GM18951 (cell line): ENCODE results near the gene INO80E.

Experiments used
- POLR2A ChIP-seq: IDR thresholded peaks from 4 replicates; pipeline ENCODE4 v1.6.1; 2011; ENCODE audit warnings: mild to moderate bottlenecking; ENCODE audit not compliant: insufficient read length, insufficient read depth; ENCODE audit errors: extremely low read depth
- in situ Hi-C: fragments of 300-500 bp; cut with MboI; formaldehyde crosslinking; loops from one replicate; pipeline ENCODE4 v1.12.0; 2022; ENCODE audit warnings: low sequenced_read_pairs, mixed read lengths, inconsistent platforms; ENCODE audit not compliant: unreplicated experiment

The INO80E gene

DNA sequence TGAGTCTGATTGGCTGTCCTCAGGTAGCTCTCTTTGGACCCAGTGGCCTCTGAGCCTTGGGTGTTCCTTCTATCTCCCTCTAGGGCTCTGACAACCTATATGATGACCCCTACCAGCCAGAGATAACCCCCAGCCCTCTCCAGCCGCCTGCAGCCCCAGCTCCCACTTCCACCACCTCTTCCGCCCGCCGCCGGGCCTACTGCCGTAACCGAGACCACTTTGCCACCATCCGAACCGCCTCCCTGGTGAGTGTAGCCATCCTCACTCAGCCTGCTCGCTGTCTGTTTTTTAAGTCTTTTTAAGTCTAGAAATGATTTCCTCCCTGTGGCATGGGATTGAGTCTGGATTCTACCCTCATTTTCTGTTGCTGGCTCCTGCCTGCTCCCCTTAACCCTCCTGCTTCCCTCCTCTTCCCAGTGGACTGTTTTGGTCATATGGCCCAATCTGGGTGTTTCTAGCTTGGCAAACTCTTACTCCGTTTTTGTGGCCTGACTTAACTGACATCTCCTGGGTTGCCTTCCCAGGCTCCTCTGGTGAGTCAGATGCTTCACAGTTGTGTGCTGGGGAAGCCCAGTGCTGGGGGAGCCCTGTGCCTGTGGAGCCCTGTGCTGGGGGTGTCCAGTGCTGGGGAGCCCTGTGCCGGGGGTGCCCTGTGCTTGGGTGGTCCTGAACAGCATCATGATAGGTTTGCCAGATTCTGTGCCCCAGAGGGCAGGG, 12.5 kb upstream of the INO80E start:
- TF ChIP-seq POLR2A, result no peak
- in situ Hi-C loops, result no loop called here

GRCh38 chr16:29984137-29984763, 11.8 kb upstream of the INO80E start:
- no peak for TF ChIP-seq POLR2A
- in situ Hi-C loops, result no loop called here

GRCh38 chr16:29984764-29985147, 11.3 kb upstream of the INO80E start:
- in situ Hi-C loops, result no loop called here
- TF ChIP-seq POLR2A, result no peak

GRCh38 chr16:29985271-29985811, 10.7 kb upstream of the INO80E start:
- in situ Hi-C loops, result no loop called here
- no peak for TF ChIP-seq POLR2A

DNA sequence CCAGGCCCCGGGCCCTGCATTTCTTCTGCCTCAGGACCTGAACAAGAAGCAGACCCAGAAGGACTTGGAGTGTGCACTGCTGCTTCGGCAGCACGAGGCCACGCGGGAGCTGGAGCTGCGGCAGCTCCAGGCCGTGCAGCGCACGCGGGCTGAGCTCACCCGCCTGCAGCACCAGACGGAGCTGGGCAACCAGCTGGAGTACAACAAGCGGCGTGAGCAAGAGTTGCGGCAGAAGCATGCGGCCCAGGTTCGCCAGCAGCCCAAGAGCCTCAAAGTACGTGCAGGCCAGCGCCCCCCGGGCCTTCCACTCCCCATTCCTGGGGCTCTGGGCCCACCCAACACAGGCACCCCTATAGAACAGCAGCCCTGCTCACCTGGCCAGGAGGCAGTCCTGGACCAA, 9.8 kb upstream of the INO80E start:
- TF ChIP-seq POLR2A, result no peak
- in situ Hi-C loops, result no loop called here

GRCh38 chr16:29986931-29987330, 9.1 kb upstream of the INO80E start:
- in situ Hi-C loops, result no loop called here
- no peak for TF ChIP-seq POLR2A

DNA sequence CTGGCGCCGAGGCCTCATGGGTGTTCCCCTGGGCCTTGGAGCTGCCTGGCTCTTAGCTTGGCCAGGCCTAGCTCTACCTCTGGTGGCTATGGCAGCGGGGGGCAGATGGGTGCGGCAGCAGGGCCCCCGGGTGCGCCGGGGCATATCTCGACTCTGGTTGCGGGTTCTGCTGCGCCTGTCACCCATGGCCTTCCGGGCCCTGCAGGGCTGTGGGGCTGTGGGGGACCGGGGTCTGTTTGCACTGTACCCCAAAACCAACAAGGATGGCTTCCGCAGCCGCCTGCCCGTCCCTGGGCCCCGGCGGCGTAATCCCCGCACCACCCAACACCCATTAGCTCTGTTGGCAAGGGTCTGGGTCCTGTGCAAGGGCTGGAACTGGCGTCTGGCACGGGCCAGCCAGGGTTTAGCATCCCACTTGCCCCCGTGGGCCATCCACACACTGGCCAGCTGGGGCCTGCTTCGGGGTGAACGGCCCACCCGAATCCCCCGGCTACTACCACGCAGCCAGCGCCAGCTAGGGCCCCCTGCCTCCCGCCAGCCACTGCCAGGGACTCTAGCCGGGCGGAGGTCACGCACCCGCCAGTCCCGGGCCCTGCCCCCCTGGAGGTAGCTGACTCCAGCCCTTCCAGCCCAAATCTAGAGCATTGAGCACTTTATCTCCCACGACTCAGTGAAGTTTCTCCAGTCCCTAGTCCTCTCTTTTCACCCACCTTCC, 8.5 kb upstream of the INO80E start:
- TF ChIP-seq POLR2A, result no peak
- in situ Hi-C loops, result no loop called here

DNA sequence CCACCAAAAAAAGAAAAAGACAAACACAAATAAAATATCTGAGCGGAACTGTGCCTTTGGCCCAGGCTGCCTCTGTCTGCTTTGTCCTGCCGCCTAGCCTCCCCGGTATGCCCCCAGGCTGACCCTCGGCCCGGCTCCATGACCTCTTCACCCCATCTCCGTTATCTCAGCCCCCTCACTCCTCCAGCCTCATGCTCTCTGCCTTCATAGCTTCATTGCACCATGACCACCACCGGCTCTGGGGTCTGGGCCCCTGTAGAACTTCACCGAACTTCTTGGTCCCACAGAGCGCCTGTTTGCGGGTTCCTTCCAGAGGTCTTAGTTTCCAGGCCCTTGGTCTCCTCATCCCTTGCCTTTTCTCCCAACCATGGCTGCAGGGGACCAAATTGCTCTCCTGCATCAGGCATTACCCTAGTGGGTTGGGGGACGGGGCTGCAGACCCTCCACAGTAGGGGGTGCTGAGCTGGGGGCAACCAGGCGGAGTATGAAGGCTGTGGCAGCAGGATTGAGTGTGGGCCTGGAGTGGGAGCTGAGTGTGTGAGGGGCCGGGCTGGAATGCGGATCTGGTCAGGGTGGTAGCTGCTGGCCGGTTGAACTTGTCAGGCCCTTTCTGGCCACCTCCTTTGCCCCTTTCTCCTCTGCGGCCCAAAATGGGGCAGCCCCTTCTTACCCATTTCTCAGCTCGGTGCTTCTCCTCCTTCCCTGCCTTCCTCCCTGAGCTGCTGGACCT, 7.5 kb upstream of the INO80E start:
- TF ChIP-seq POLR2A, result no peak
- in situ Hi-C loops, result no loop called here

DNA sequence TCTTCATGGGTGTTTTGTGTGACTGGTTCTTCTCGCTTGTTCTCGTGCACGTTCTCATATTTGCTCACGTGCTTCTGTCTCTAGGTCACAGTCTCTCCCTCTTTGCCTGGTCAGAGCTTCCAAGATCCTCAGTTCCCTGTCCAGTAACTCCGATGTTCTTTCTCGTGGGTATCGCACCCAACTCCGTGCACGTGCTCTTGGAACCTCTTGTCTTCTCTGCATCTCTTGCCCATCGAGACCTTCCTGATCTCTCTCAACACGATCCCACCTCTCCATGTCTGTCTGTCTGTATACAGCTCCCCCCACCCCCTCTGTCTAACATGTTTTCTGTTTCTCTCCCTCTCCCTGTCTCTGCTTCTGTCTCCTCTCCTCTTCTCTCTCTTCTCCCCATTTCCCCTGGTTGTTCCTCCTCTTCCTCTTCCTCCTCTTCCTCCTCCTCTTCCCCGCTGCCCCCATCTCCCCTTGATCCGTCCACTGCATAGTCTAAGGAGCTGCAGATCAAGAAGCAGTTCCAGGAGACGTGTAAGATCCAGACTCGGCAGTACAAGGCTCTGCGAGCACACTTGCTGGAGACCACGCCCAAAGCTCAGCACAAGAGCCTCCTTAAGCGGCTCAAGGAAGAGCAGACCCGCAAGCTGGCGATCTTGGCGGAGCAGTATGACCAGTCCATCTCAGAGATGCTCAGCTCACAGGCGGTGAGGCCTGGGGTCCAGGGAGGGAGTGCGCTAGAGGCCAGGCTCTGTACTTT, 6.8 kb upstream of the INO80E start:
- in situ Hi-C loops, result no loop called here
- no peak for TF ChIP-seq POLR2A

GRCh38 chr16:29990034-29990433, 6.0 kb upstream of the INO80E start:
- TF ChIP-seq POLR2A, result no peak
- in situ Hi-C loops, result no loop called here

DNA sequence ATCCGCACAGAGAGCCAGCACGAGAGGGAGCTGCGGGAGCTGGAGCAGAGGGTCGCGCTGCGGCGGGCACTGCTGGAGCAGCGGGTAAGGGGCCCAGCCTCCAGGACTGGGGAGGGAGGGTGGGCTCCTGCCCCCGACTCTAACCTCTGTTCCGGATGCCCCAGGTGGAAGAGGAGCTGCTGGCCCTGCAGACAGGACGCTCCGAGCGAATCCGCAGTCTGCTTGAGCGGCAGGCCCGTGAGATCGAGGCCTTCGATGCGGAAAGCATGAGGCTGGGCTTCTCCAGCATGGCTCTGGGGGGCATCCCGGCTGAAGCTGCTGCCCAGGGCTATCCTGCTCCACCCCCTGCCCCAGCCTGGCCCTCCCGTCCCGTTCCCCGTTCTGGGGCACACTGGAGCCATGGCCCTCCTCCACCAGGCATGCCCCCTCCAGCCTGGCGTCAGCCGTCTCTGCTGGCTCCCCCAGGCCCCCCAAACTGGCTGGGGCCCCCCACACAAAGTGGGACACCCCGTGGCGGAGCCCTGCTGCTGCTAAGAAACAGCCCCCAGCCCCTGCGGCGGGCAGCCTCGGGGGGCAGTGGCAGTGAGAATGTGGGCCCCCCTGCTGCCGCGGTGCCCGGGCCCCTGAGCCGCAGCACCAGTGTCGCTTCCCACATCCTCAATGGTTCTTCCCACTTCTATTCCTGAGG, 5.0 kb upstream of the INO80E start:
- TF ChIP-seq POLR2A, result no peak
- in situ Hi-C loops, result no loop called here

GRCh38 chr16:29991571-29991904, 4.5 kb upstream of the INO80E start:
- in situ Hi-C loops, result no loop called here
- no peak for TF ChIP-seq POLR2A

DNA sequence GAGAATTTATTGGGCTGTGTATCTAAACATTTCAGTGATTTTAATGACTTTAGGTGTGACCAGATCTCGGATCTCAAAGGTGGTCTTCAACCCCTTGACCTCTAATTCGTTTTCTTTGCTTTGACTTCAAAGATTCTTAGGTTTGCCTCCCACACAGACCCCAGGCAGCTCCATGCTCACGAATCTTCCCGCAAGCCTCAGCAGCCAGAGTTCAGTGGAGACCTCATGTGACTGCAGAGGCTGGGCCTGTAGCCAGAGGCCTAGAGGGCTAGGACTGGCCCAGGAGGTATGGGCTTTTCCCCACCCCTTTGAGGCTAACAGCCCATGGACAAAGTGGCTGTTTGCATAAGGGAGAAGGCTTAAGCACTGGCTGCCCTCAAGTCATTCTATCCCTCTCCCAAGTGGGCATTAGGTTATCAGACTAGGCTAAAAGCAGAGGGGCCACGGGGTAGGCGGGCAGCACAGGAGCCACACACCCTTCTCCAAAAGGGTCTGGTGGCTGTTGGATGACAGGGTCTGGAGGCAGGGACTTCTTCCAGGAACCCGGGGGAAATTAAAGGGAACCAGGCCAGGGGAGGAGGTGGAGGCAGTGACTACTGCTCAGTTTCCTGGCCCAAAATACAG, 3.6 kb upstream of the INO80E start:
- in situ Hi-C loops, result no loop called here
- no peak for TF ChIP-seq POLR2A
